Astrocyte (in vitro differentiated cells and primary cell): ENCODE measurements around the gene LIX1L. TPM values are rescaled to one million over a fixed set of nuclear protein-coding genes. Genes with fewer than 3 reads are reported as not detected.

Experiments
- DNase-seq: peaks from one replicate; pipeline ENCODE4 v3.0.0-alpha.2; 2010; ENCODE audit warnings: low read depth
- FAIRE-seq: peaks from 2 replicates; lab custom pipeline; 2011; peaks lifted over from hg19 to GRCh38; lab: Jason Lieb, UNC
- H2AFZ ChIP-seq: 2 replicates; pipeline ENCODE4 v1.6.0; 2012; ENCODE audit warnings: low read depth, low read length, inconsistent platforms
- H3K27ac ChIP-seq: 2 replicates; pipeline ENCODE4 v1.5.1; 2011; ENCODE audit warnings: low read depth, low read length, inconsistent platforms
- H3K27me3 ChIP-seq: 2 replicates; pipeline ENCODE4 v1.6.0; 2011; ENCODE audit warnings: low read length, inconsistent platforms; ENCODE audit not compliant: insufficient read depth
- H3K36me3 ChIP-seq: 2 replicates; pipeline ENCODE4 v1.5.1; 2011; ENCODE audit warnings: low read length, inconsistent platforms; ENCODE audit not compliant: insufficient read depth
- H3K4me1 ChIP-seq: 2 replicates; pipeline ENCODE4 v1.5.1; 2011; ENCODE audit warnings: low read length, inconsistent platforms; ENCODE audit not compliant: insufficient read depth
- H3K4me2 ChIP-seq: 2 replicates; pipeline ENCODE4 v1.6.0; 2012; ENCODE audit warnings: low read length, inconsistent platforms
- H3K4me3 ChIP-seq: 2 replicates; pipeline ENCODE4 v1.5.1; 2011; ENCODE audit warnings: low read depth, mild to moderate bottlenecking, low read length, inconsistent platforms; ENCODE audit not compliant: insufficient read depth
- H3K79me2 ChIP-seq: 2 replicates; pipeline ENCODE4 v1.6.0; 2012; ENCODE audit warnings: mild to moderate bottlenecking, low read length, inconsistent platforms; ENCODE audit not compliant: insufficient read depth
- H3K9ac ChIP-seq: 2 replicates; pipeline ENCODE4 v1.6.0; 2012; ENCODE audit warnings: mild to moderate bottlenecking, low read length, inconsistent platforms
- H3K9me3 ChIP-seq: 2 replicates; pipeline ENCODE4 v1.5.1; 2012; ENCODE audit warnings: low read depth, mild to moderate bottlenecking, low read length, inconsistent platforms; ENCODE audit not compliant: insufficient read depth
- H4K20me1 ChIP-seq: 2 replicates; pipeline ENCODE4 v1.6.0; 2012; ENCODE audit warnings: low read length, inconsistent platforms; ENCODE audit not compliant: insufficient read depth
- H3K27ac Mint-ChIP-seq: one replicate; pipeline ENCODE4 v1.8.0; 2021; ENCODE audit warnings: mild to moderate bottlenecking, mixed read lengths; ENCODE audit not compliant: unreplicated experiment
- H3K27me3 Mint-ChIP-seq: one replicate; pipeline ENCODE4 v1.8.0; 2021; ENCODE audit warnings: low read depth, mixed read lengths; ENCODE audit not compliant: unreplicated experiment
- H3K36me3 Mint-ChIP-seq: one replicate; pipeline ENCODE4 v1.8.0; 2021; ENCODE audit warnings: low read depth, mixed read lengths; ENCODE audit not compliant: unreplicated experiment
- H3K4me1 Mint-ChIP-seq: one replicate; pipeline ENCODE4 v1.8.0; 2021; ENCODE audit warnings: low read depth, mixed read lengths; ENCODE audit not compliant: unreplicated experiment
- H3K4me3 Mint-ChIP-seq: one replicate; pipeline ENCODE4 v1.8.0; 2021; ENCODE audit warnings: mild to moderate bottlenecking, moderate library complexity, mixed read lengths; ENCODE audit not compliant: unreplicated experiment
- H3K9me3 Mint-ChIP-seq: one replicate; pipeline ENCODE4 v1.8.0; 2021; ENCODE audit warnings: mild to moderate bottlenecking, mixed read lengths; ENCODE audit not compliant: unreplicated experiment
- EZH2 ChIP-seq: IDR thresholded peaks from 2 replicates; pipeline ENCODE4 v1.6.1; 2012; ENCODE audit warnings: mild to moderate bottlenecking, low read length, inconsistent platforms; ENCODE audit not compliant: insufficient read depth
- total RNA-seq: library from RNA; stranded (reverse); gene quantifications from 2 replicates; pipeline ENCODE4 v1.2.1, GENCODE V29; 2021
- TF ChIP-seq, protein P1 (sequence below): IDR thresholded peaks from 2 replicates; pipeline ENCODE4 v1.5.1; 2011; ENCODE audit warnings: low read depth, mild to moderate bottlenecking, inconsistent platforms, low read length, moderate library complexity; ENCODE audit not compliant: insufficient read depth

The LIX1L gene
- total RNA-seq, 1 donor from 2014 or later, result 37.2 TPM

DNA sequence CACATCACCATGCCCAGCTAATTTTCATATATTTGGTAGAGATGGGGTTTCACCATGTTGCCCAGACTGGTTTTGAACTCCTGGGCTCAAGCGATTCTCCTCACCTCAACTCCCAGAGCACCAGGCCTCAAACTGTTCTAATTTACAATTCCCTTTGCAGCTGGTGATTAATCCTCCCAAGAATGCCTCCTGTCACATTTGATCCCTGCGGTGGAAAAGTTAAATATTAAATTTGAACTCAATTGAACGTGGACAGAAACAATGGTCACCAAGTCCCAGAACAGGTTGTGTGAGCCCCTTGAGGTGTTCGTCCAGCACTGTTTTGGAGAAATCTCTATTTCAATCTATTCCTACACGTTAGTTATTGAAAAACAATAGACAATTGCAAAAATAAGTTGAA lies 70.2 kb downstream of the LIX1L start:
- Histone ChIP-seq H3K79me2 (no peaks in the 10 kb centered on the region), H3K36me3 (no peaks in the 10 kb centered on the region), H3K27me3 (no peaks in the 10 kb centered on the region), H3K4me2 (no peak overlapping the region), H3K4me1 (peaks cover 27% of the 10 kb centered on the region), H2AFZ (no peak overlapping the region), H3K27ac (no peak overlapping the region), H3K9ac (no peak overlapping the region), H3K4me3 (no peak overlapping the region), H3K9me3 (no peaks in the 10 kb centered on the region), H4K20me1 (no peaks in the 10 kb centered on the region)
- H3K4me3 Mint-ChIP-seq, result peak overlapping the region; percentile 15
- peaks cover 17% of the 10 kb centered on the region for H3K27me3 Mint-ChIP-seq
- no peak for TF ChIP-seq EZH2
- TF ChIP-seq, protein P1, sequence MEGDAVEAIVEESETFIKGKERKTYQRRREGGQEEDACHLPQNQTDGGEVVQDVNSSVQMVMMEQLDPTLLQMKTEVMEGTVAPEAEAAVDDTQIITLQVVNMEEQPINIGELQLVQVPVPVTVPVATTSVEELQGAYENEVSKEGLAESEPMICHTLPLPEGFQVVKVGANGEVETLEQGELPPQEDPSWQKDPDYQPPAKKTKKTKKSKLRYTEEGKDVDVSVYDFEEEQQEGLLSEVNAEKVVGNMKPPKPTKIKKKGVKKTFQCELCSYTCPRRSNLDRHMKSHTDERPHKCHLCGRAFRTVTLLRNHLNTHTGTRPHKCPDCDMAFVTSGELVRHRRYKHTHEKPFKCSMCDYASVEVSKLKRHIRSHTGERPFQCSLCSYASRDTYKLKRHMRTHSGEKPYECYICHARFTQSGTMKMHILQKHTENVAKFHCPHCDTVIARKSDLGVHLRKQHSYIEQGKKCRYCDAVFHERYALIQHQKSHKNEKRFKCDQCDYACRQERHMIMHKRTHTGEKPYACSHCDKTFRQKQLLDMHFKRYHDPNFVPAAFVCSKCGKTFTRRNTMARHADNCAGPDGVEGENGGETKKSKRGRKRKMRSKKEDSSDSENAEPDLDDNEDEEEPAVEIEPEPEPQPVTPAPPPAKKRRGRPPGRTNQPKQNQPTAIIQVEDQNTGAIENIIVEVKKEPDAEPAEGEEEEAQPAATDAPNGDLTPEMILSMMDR, result no peak
- H3K36me3 Mint-ChIP-seq, result peaks cover 5% of the 10 kb centered on the region
- no peak overlapping the region for H3K27ac Mint-ChIP-seq
- peaks cover 25% of the 10 kb centered on the region for H3K4me1 Mint-ChIP-seq
- no peak for FAIRE-seq
- no peaks in the 10 kb centered on the region for H3K9me3 Mint-ChIP-seq
- no peak for DNase-seq

DNA sequence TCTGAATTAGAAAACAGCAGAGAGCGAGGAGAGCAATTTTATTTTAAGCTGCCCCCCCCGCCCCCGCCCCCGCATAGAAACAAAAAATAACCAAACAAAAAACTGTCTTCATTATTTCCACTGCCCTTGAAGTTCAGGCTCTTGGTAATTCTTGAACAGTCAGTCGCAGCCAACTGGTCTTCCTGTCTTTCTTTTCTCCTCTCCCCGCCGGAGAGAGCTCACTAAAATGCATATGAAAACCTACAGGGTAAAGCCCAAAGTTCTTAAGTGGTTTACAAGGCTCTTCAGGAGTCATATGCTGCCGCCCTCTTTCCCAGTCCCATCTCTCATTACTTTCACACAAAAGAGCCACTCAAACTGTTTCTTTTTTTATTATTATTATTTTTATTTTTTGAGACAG lies 71.0 kb downstream of the LIX1L start:
- Histone ChIP-seq H3K9me3 (no peaks in the 10 kb centered on the region), H3K4me2 (no peak overlapping the region), H3K79me2 (no peaks in the 10 kb centered on the region)

DNA sequence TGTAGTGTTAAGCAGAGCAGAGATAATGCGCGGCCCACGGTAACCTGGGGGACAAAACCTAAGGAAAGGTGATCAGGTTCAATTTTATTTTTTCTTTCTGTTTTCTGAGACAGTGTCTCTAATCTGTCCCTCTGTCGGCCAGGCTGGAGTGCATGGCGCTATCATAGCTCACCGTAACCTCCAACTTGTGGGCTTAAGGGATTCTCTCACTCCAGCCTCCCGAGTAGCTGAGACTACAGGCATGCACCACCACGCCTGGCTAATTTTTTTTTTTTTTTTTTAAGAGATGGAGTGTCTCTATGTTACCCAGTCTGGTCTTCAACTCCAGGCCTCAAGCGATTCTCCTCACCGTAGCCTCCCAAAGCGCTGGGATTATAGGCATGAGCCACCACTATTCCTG lies 71.4 kb downstream of the LIX1L start:
- peak overlapping the region; percentile 91 for H2AFZ ChIP-seq
- peak overlapping the region; percentile 90 for H3K4me2 ChIP-seq
- FAIRE-seq, result no peak

More for the DNA sequence above, 71.0 kb downstream of the LIX1L start:
- no peaks in the 10 kb centered on the region for H3K9me3 Mint-ChIP-seq
- TF ChIP-seq, protein P1, result no peak
- TF ChIP-seq EZH2, result no peak
- Histone ChIP-seq H3K4me3 (no peak overlapping the region), H3K27ac (no peak overlapping the region), H2AFZ (no peak overlapping the region), H3K9ac (no peak overlapping the region), H3K36me3 (no peaks in the 10 kb centered on the region), H3K4me1 (peaks cover 21% of the 10 kb centered on the region), H3K27me3 (no peaks in the 10 kb centered on the region), H4K20me1 (no peaks in the 10 kb centered on the region)
- H3K27ac Mint-ChIP-seq, result no peak overlapping the region
- peaks cover 3% of the 10 kb centered on the region for H3K36me3 Mint-ChIP-seq
- H3K27me3 Mint-ChIP-seq, result peaks cover 20% of the 10 kb centered on the region
- FAIRE-seq (no peak), DNase-seq (no peak)
- peak overlapping the region; percentile 77 for H3K4me3 Mint-ChIP-seq
- H3K4me1 Mint-ChIP-seq, result peaks cover 20% of the 10 kb centered on the region

More for the DNA sequence above, 71.4 kb downstream of the LIX1L start:
- Mint-ChIP-seq H3K4me3 (peak overlapping the region; percentile 81), H3K9me3 (no peaks in the 10 kb centered on the region), H3K36me3 (peaks cover 3% of the 10 kb centered on the region), H3K4me1 (peaks cover 17% of the 10 kb centered on the region), H3K27me3 (peaks cover 20% of the 10 kb centered on the region), H3K27ac (no peak overlapping the region)
- Histone ChIP-seq H3K27ac (no peak overlapping the region), H3K4me1 (peaks cover 17% of the 10 kb centered on the region), H3K27me3 (no peaks in the 10 kb centered on the region), H3K36me3 (no peaks in the 10 kb centered on the region), H3K9ac (peak overlapping the region; percentile 37), H3K4me3 (peak overlapping the region; percentile 79), H3K79me2 (no peaks in the 10 kb centered on the region), H3K9me3 (no peaks in the 10 kb centered on the region), H4K20me1 (no peaks in the 10 kb centered on the region)
- no peak for TF ChIP-seq EZH2
- TF ChIP-seq, protein P1, result no peak
- no peak for DNase-seq
